Measurements from ENCODE around the gene SPATA2. TPM values are rescaled to one million over a fixed set of nuclear protein-coding genes. Genes with fewer than 3 reads are reported as not detected.
"Not testable (repeated sequence)": the region's sequence is repeated elsewhere in the genome, so short reads cannot be mapped to it uniquely, and the experiment has no call there.

The SPATA2 gene, protein sequence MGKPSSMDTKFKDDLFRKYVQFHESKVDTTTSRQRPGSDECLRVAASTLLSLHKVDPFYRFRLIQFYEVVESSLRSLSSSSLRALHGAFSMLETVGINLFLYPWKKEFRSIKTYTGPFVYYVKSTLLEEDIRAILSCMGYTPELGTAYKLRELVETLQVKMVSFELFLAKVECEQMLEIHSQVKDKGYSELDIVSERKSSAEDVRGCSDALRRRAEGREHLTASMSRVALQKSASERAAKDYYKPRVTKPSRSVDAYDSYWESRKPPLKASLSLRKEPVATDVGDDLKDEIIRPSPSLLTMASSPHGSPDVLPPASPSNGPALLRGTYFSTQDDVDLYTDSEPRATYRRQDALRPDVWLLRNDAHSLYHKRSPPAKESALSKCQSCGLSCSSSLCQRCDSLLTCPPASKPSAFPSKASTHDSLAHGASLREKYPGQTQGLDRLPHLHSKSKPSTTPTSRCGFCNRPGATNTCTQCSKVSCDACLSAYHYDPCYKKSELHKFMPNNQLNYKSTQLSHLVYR
- 10.3 and 10.5 TPM in 2 replicates for total RNA-seq
- long read RNA-seq: 0 reads

DNA sequence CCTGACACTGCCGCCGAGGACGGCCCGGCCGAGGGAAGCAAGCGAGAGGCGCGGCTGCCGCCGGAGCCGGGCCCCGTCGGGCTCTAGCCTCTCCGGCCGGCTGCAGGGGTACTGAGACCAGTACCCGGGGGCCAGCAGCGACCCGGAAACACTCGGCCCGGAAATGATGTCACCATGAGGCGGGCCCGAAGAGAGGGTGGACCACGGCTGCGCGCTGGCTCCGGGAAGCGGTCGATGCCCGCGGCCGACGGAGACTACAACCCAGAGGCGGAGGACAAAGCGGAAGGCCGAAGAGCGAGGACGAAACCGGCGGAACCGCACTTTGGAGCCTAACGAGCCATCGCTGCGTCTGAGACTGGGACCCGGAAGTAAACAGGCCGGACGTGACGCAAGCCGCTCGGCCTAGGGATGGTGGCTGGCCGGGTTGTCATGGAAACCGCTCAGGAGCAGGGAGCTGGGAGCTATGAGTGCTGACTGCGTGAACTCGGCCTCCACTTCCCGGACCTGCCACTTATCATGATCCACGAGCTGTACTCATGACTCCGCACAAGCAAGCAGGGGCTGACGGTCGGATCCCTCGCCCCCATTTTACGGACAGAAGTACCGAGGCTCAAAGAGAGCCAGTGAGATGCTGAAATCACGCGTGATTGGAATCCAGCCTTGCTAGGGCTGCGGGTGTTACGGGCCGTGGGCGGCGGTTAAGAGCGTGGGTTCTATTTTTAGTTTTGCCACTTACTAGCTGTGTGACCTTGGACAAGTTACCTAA is at the start of gene SPATA2:
TSS of gene SPATA2 (minus strand) at position 150 of the 766 bp plus-strand sequence. CDS start 7,039 bp downstream, outside the sequence.
- Mint-ChIP-seq H3K4me3 (peak within 1 kb of the TSS; percentile 96), H3K4me1 (peaks cover 30% of the 10 kb centered on the region), H3K27me3 (ENCODE audit: low read depth) (peaks cover 3% of the 10 kb centered on the region), H3K36me3 (ENCODE audit: low read depth) (no peaks in the 10 kb centered on the region), H3K27ac (ENCODE audit: unreplicated experiment) (peak within 1 kb of the TSS; percentile 100), H3K9me3 (no peaks in the 10 kb centered on the region)
- peak; percentile 91 for DNase-seq (ENCODE audit: low read depth, low spot score)
- TF ChIP-seq, protein P1, sequence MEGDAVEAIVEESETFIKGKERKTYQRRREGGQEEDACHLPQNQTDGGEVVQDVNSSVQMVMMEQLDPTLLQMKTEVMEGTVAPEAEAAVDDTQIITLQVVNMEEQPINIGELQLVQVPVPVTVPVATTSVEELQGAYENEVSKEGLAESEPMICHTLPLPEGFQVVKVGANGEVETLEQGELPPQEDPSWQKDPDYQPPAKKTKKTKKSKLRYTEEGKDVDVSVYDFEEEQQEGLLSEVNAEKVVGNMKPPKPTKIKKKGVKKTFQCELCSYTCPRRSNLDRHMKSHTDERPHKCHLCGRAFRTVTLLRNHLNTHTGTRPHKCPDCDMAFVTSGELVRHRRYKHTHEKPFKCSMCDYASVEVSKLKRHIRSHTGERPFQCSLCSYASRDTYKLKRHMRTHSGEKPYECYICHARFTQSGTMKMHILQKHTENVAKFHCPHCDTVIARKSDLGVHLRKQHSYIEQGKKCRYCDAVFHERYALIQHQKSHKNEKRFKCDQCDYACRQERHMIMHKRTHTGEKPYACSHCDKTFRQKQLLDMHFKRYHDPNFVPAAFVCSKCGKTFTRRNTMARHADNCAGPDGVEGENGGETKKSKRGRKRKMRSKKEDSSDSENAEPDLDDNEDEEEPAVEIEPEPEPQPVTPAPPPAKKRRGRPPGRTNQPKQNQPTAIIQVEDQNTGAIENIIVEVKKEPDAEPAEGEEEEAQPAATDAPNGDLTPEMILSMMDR (conservative IDR thresholded peaks at IDR 0.05): no peak

DNA sequence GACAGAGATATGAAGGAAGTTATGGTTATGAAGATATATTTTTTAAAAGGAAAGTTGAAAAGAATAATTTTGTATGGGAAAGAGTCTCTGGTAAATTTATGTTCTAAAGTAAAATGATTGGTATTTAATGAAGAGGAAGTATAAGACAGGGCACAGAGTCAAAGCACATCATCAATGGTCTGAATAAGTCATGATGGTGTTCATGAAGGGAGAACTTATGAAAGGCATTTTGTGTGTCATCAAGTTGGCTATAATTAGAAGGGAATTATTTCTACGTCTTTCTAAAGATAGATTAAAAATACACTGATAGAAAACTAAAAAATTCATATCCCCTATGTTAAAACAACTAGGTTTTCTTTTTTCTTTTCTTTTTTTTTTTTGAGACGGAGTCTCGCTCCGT is 46.1 kb upstream of the SPATA2 start:
- Mint-ChIP-seq H3K27ac (ENCODE audit: unreplicated experiment) (no peak overlapping the region), H3K4me1 (peaks cover 4% of the 10 kb centered on the region), H3K27me3 (ENCODE audit: low read depth) (no peaks in the 10 kb centered on the region), H3K9me3 (no peaks in the 10 kb centered on the region), H3K36me3 (ENCODE audit: low read depth) (peaks cover 25% of the 10 kb centered on the region), H3K4me3 (no peak overlapping the region)
- DNase-seq (ENCODE audit: low read depth, low spot score): no peak
- TF ChIP-seq, protein P1 (conservative IDR thresholded peaks at IDR 0.05): no peak

DNA sequence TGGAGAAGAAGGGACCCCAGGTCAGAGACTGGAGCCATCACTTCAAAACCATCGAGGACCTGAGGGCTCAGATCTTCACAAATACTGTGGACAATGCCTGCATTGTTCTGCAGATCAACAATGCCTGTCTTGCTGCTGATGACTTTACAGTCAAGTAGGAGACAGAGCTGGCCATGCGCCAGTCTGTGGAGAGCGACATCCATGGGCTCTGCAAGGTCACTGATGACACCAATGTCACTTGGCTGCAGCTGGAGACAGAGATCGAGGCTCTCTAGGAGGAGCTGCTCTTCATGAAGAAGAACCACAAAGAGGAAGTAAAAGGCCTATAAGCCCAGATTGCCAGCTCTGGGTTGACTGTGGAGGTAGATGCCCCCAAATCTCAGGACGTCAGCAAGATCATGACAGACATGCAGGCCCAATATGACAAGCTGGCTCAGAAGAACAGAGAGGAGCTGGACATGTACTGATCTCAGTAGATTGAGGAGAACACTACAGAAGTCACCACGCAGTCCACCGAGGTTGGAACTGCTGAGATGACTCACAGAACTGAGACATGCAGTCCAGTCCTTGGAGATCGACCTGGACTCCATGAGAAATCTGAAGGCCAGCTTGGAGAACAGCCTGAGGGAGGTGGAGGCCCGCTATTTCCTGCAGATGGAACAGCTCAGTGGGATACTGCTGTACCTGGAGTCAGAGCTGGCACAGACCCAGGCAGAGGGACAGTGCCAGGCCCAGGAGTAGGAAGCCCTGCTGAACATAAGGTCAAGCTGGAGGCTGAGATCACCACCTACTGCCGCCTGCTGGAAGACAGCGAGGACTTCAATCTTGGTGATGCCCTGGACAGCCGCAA is 42.0 kb upstream of the SPATA2 start:
- H3K27ac Mint-ChIP-seq (ENCODE audit: unreplicated experiment); H3K9me3 Mint-ChIP-seq; H3K4me3 Mint-ChIP-seq; DNase-seq (ENCODE audit: low read depth, low spot score); H3K4me1 Mint-ChIP-seq; H3K27me3 Mint-ChIP-seq (ENCODE audit: low read depth): not testable (repeated sequence)
- H3K36me3 Mint-ChIP-seq (ENCODE audit: low read depth): peaks cover 36% of the 10 kb centered on the region

DNA sequence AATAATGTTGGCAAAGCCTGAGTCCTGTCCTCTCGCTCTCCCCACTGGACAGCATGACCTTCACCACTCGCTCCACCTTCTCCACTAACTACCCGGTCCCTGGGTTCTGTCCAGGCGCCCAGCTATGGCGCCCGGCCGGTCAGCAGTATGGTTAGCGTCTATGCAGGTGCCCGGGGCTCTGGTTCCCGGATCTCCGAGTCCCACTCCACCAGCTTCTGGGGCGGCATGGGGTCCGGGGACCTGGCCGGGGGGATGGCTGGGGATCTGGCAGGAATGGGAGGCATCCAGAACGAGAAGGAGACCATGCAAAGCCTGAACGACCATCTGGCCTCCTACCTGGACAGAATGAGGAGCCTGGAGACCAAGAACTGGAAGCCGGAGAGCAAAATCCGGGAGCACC is 41.4 kb upstream of the SPATA2 start:
- Mint-ChIP-seq H3K4me1 (peaks cover 4% of the 10 kb centered on the region), H3K9me3 (no peaks in the 10 kb centered on the region), H3K36me3 (ENCODE audit: low read depth) (peaks cover 39% of the 10 kb centered on the region), H3K27ac (ENCODE audit: unreplicated experiment) (no peak overlapping the region), H3K27me3 (ENCODE audit: low read depth) (no peaks in the 10 kb centered on the region), H3K4me3 (no peak overlapping the region)
- DNase-seq (ENCODE audit: low read depth, low spot score): no peak
- TF ChIP-seq, protein P1 (conservative IDR thresholded peaks at IDR 0.05): no peak

- H3K27me3 Mint-ChIP-seq (ENCODE audit: low read depth); H3K27ac Mint-ChIP-seq (ENCODE audit: unreplicated experiment); DNase-seq (ENCODE audit: low read depth, low spot score); H3K4me3 Mint-ChIP-seq; H3K4me1 Mint-ChIP-seq; H3K9me3 Mint-ChIP-seq: not testable (repeated sequence)
- H3K36me3 Mint-ChIP-seq (ENCODE audit: low read depth): peaks cover 38% of the 10 kb centered on the region
These were observed 40.6 kb upstream of the SPATA2 start for GRCh38 chr20:49955830-49956396.

- no peak for DNase-seq (ENCODE audit: low read depth, low spot score)
- Mint-ChIP-seq H3K9me3 (no peaks in the 10 kb centered on the region), H3K36me3 (ENCODE audit: low read depth) (peaks cover 37% of the 10 kb centered on the region), H3K27me3 (ENCODE audit: low read depth) (no peaks in the 10 kb centered on the region), H3K4me3 (no peak overlapping the region), H3K27ac (ENCODE audit: unreplicated experiment) (no peak overlapping the region), H3K4me1 (peaks cover 4% of the 10 kb centered on the region)
- TF ChIP-seq, protein P1 (conservative IDR thresholded peaks at IDR 0.05): no peak
These were observed 39.8 kb upstream of the SPATA2 start for GRCh38 chr20:49955167-49955566.
